ENCODE data around the gene SLC12A5. TPM values are rescaled to one million over a fixed set of nuclear protein-coding genes. Genes with fewer than 3 reads are reported as not detected.

SLC12A5 gene
- total RNA-seq, 4 donors from 2014 or later = 0.99 to 1.2 TPM; not detected in 2

DNA sequence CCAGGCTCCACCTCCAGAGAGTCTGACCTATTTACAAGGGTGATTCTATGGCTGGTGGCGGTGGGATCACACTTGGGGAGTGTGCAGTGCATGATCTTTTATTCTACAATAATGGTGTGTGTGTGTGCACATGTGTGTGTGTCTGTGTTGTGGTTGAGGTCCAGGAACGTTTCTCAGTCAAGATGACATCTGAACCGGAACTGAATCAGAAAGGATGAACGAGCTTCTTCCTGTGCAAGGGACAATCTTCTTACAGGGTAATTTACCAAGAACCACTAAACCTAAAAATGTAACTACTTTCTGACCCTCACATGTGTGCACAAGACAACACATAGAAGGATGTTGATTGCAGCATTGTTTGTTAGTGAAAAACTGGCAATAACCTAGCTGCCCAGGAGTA lies 11.7 kb upstream of the SLC12A5 start:
- intact Hi-C loops (cut with DNase I) = no loop called here
- Histone ChIP-seq H3K27me3 (peaks cover under 1 to 100% (median 51%) of the 10 kb centered on the region in 4 donors), H3K4me3 (no peak overlapping the region), H3K4me1 (peaks cover 15 to 26% (median 23%) of the 10 kb centered on the region in 4 donors), H3K9me3 (no peaks in the 10 kb centered on the region), H3K27ac (replicated peaks in 1 of 4) (no peak overlapping the region), H3K36me3 (no peaks in the 10 kb centered on the region)
- DNase-seq (ENCODE audit: extremely low spot score) = no peak
- 63% methylated on average over 4 of the region's 4 CpGs for WGBS
- TF ChIP-seq, protein P1, sequence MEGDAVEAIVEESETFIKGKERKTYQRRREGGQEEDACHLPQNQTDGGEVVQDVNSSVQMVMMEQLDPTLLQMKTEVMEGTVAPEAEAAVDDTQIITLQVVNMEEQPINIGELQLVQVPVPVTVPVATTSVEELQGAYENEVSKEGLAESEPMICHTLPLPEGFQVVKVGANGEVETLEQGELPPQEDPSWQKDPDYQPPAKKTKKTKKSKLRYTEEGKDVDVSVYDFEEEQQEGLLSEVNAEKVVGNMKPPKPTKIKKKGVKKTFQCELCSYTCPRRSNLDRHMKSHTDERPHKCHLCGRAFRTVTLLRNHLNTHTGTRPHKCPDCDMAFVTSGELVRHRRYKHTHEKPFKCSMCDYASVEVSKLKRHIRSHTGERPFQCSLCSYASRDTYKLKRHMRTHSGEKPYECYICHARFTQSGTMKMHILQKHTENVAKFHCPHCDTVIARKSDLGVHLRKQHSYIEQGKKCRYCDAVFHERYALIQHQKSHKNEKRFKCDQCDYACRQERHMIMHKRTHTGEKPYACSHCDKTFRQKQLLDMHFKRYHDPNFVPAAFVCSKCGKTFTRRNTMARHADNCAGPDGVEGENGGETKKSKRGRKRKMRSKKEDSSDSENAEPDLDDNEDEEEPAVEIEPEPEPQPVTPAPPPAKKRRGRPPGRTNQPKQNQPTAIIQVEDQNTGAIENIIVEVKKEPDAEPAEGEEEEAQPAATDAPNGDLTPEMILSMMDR (IDR thresholded peaks at IDR 0.05) = no peak
- no peak for TF ChIP-seq POLR2A (IDR thresholded peaks at IDR 0.05; ENCODE audit: low read depth)
- TF ChIP-seq POLR2AphosphoS5 (IDR thresholded peaks at IDR 0.05) = no peak

DNA sequence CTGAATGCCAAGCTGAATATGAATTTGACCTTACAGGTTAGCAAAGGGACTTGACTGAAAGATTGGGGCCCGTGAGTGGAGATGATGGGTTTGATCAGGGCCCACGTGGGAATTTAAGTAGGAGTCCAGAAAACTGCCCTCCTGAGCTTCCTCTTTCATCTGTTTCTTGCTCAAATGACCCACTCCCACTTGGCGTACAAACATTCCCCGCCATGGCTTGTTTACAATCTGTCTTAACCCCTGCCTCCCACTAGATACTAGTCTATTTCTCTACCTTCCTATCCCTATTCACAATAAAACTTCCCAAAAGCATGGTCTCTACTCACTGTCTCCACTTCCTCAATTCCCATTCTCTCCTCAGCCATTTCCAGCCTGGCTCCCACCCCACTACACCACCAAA lies 10.9 kb upstream of the SLC12A5 start:
- Histone ChIP-seq H3K9me3 (no peaks in the 10 kb centered on the region), H3K27me3 (peaks cover 0 to 100% (median 48%) of the 10 kb centered on the region in 4 donors), H3K4me1 (peaks cover 20 to 34% (median 31%) of the 10 kb centered on the region in 4 donors), H3K4me3 (no peak overlapping the region), H3K27ac (replicated peaks in 1 of 4) (no peak overlapping the region), H3K36me3 (no peaks in the 10 kb centered on the region)
- intact Hi-C loops (cut with DNase I) = no loop called here
- TF ChIP-seq POLR2A (IDR thresholded peaks at IDR 0.05; ENCODE audit: low read depth) (no peak), POLR2AphosphoS5 (IDR thresholded peaks at IDR 0.05) (no peak), EP300 (IDR thresholded peaks at IDR 0.05) (no peak)
- TF ChIP-seq, protein P1 (IDR thresholded peaks at IDR 0.05) = no peak
- 67% methylated on average over 4 of the region's 4 CpGs for WGBS
- DNase-seq (ENCODE audit: extremely low spot score) = no peak

DNA sequence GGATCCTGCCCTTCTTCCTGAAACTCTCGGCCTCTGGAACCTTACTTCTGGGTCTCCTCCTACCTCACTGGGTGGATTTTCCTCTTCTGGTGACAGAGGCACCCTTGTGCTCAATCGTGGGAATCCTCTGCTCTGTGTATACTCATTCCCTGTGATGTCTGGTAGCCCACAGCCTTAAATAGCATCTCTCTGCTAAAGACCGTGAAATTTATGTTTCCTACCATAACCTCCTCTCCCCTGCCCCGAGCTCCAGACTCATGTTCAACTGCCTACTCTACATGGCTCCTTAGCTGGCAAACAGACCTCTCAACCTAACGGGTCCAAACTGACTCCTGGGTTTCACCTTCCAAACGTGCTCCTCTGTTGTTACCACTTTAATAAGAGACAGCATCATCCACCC lies 10.4 kb upstream of the SLC12A5 start:
- no peak for DNase-seq (ENCODE audit: extremely low spot score)
- Histone ChIP-seq H3K36me3 (no peaks in the 10 kb centered on the region), H3K4me1 (peaks cover 20 to 29% (median 27%) of the 10 kb centered on the region in 4 donors), H3K4me3 (no peak overlapping the region), H3K27ac (replicated peaks in 1 of 4) (no peak overlapping the region), H3K27me3 (peaks cover 0 to 100% (median 43%) of the 10 kb centered on the region in 4 donors), H3K9me3 (no peaks in the 10 kb centered on the region)
- 71% methylated on average over 6 of the region's 6 CpGs for WGBS
- TF ChIP-seq EP300 (IDR thresholded peaks at IDR 0.05) (no peak), POLR2A (IDR thresholded peaks at IDR 0.05; ENCODE audit: low read depth) (no peak), POLR2AphosphoS5 (IDR thresholded peaks at IDR 0.05) (no peak)
- TF ChIP-seq, protein P1 (IDR thresholded peaks at IDR 0.05) = no peak
- intact Hi-C loops (cut with DNase I) = no loop called here

DNA sequence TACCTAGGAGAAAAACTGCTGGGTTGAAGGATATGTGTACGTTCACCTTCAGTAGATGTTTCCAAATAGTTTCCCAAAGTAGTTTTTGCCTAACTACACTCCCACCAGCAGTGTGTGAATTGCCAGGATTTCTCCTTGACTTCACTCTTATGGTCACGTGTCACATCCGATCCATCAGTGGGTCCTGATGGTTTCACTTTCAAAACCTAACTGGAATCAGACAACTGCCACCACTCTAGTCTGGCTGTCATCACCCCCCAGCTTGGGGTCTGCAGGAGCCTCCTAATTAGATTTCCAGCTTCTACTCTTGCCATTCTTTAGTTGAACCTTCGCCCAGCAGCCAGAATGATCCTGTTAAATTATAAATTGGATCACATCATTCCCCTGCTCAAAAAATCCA lies 8.5 kb upstream of the SLC12A5 start:
- no peak for TF ChIP-seq POLR2A (IDR thresholded peaks at IDR 0.05; ENCODE audit: low read depth)
- no peak for TF ChIP-seq POLR2AphosphoS5 (IDR thresholded peaks at IDR 0.05)
- TF ChIP-seq EP300 (IDR thresholded peaks at IDR 0.05) = no peak
- TF ChIP-seq, protein P1 (IDR thresholded peaks at IDR 0.05) = no peak
- intact Hi-C loops (cut with DNase I) = loop anchor here (5.0 kb wide), 1 partner anchor 67 kb away; the partner anchor contains the start of gene NCOA5
- no peak for DNase-seq (ENCODE audit: extremely low spot score)
- no peaks in the 10 kb centered on the region for H3K36me3 ChIP-seq
- H3K4me3 ChIP-seq = no peak overlapping the region
- WGBS = 90% methylated on average over 4 of the region's 4 CpGs
- H3K27ac ChIP-seq (replicated peaks in 1 of 4) = no peak overlapping the region
- no peaks in the 10 kb centered on the region for H3K9me3 ChIP-seq
- H3K27me3 ChIP-seq = peaks cover 0 to 100% (median 30%) of the 10 kb centered on the region in 4 donors
- peaks cover 15 to 21% (median 20%) of the 10 kb centered on the region in 4 donors for H3K4me1 ChIP-seq

All from esophagus muscularis mucosa (tissue), 4 donors.